HG03558 (cell line): ENCODE results near the gene P2RY11.

Experiments
- ATAC-seq: cut with Tn5 transposase; IDR thresholded peaks from one replicate; pipeline ENCODE4 v1.9.1; 2021; ENCODE audit warnings: moderate number of reproducible peaks; ENCODE audit not compliant: unreplicated experiment; ENCODE audit errors: extremely low read depth

The P2RY11 gene

GRCh38 chr19:10111405-10111811 is at the start of gene P2RY11:
TSS of gene P2RY11 (plus strand) at chr19:10111693. CDS start at chr19:10111722, 29 bp downstream.
- no peak for ATAC-seq

- ATAC-seq: no peak
Measured at GRCh38 chr19:10061717-10062310, 49.7 kb upstream of the P2RY11 start.

- no peak for ATAC-seq
Measured at GRCh38 chr19:10068205-10068604, 43.3 kb upstream of the P2RY11 start.

- ATAC-seq: no peak
Measured at GRCh38 chr19:10069046-10069445, 42.4 kb upstream of the P2RY11 start.

GRCh38 chr19:10070730-10071446 is 40.6 kb upstream of the P2RY11 start:
- ATAC-seq: no peak

- no peak for ATAC-seq
Measured at GRCh38 chr19:10074153-10074552, 37.3 kb upstream of the P2RY11 start.

GRCh38 chr19:10076535-10076934 is 35.0 kb upstream of the P2RY11 start:
- ATAC-seq: no peak

- no peak for ATAC-seq
Measured at GRCh38 chr19:10078329-10078728, 33.2 kb upstream of the P2RY11 start.

GRCh38 chr19:10079031-10079453 is 32.5 kb upstream of the P2RY11 start:
- no peak for ATAC-seq

GRCh38 chr19:10083911-10084310 is 27.6 kb upstream of the P2RY11 start:
- ATAC-seq: no peak

GRCh38 chr19:10084803-10085202 is 26.7 kb upstream of the P2RY11 start:
- ATAC-seq: no peak

GRCh38 chr19:10085641-10086590 is 25.6 kb upstream of the P2RY11 start, which contains the start of gene SHFL:
TSS of gene SHFL (plus strand) at chr19:10086317. CDS start at chr19:10086428, 111 bp downstream.
- ATAC-seq: peak; percentile 60

- no peak for ATAC-seq
Measured at GRCh38 chr19:10086591-10087192, 24.8 kb upstream of the P2RY11 start.

- ATAC-seq: no peak
Measured at GRCh38 chr19:10087296-10088061, 24.0 kb upstream of the P2RY11 start.

- no peak for ATAC-seq
Measured at GRCh38 chr19:10088949-10089554, 22.4 kb upstream of the P2RY11 start.

- ATAC-seq: no peak
Measured at GRCh38 chr19:10089801-10090375, 21.6 kb upstream of the P2RY11 start.

GRCh38 chr19:10091370-10091687 is 20.2 kb upstream of the P2RY11 start:
- ATAC-seq: no peak

- no peak for ATAC-seq
Measured at GRCh38 chr19:10091895-10092641, 19.4 kb upstream of the P2RY11 start.
